HCT116 (cell line): ENCODE results near the gene FBXO46. TPM values are rescaled to one million over a fixed set of nuclear protein-coding genes. Genes with fewer than 3 reads are reported as not detected.
A peak's percentile ranks its signal among the peaks of the same experiment; 100 is the strongest.

ENCODE experiments used
- ATAC-seq: fragments of 200-7000 bp; cut with Tn5 transposase; 2 replicates; pipeline ENCODE4 v1.9.1; 2020; ENCODE audit warnings: mild to moderate bottlenecking, moderate library complexity
- BruUV-seq: library from RNA; stranded (reverse); fragments of 400-500 nt; replicated peaks from 2 replicates; lab custom pipeline; 2021; lab: Mats Ljungman, UMichigan
- CTCF ChIA-PET: fragments of 300-600 bp; sonication (Branson Sonifier 250); formaldehyde crosslinking; loops from one replicate; lab custom pipeline; 2021; ENCODE audit warnings: antibody characterized with exemption; lab: Charles Lee
- POLR2A ChIA-PET: fragments of 300-600, 350-600 bp; sonication (Branson Sonifier 250); formaldehyde crosslinking; loops from one replicate; lab custom pipeline; 2021; ENCODE audit warnings: antibody characterized with exemption; lab: Charles Lee
- RAD21 ChIA-PET, 2 experiments: fragments of 300-600 bp; sonication (Branson Sonifier 250); formaldehyde crosslinking; loops; one replicate each; lab custom pipeline; 2023; ENCODE audit warnings: low total read pairs in 2 of 2; ENCODE audit not compliant: uncharacterized antibody in 2 of 2, unreplicated experiment in 2 of 2, low non-redundant PET in 1 of 2; lab: Charles Lee
- DNase-seq: peaks from one replicate; pipeline ENCODE4 v3.0.0-alpha.2; 2010; ENCODE audit warnings: low read depth, low spot score
- H2AFZ ChIP-seq: fragments of 200-600 bp; shearing (Covaris generic), sonication (generic); 2 replicates; pipeline ENCODE4 v1.6.1; 2017; ENCODE audit warnings: low read depth, mixed run types, mixed read lengths, antibody characterized with exemption, low read length; ENCODE audit not compliant: poor library complexity, severe bottlenecking
- H3K27ac ChIP-seq: 2 replicates; pipeline ENCODE4 v1.5.1; 2012; ENCODE audit warnings: low read depth, low read length
- H3K27me3 ChIP-seq: fragments of 200-600 bp; sonication (generic); 2 replicates; pipeline ENCODE4 v1.6.1; 2016; ENCODE audit warnings: mixed run types, low read length, mixed read lengths; ENCODE audit not compliant: insufficient read depth
- H3K36me3 ChIP-seq, 2 experiments: fragments of 200-500 bp in 1 of 2; fragments of 200-600 bp in 1 of 2; sonication (Bioruptor generic) in 1 of 2; sonication (generic) in 1 of 2; 2 replicates each; pipeline versions ENCODE4 v1.5.1 to v1.6.1; 2014 to 2016; ENCODE audit warnings: low read length in 2 of 2, inconsistent platforms in 1 of 2, mixed read lengths in 1 of 2, mixed run types in 1 of 2; ENCODE audit not compliant: insufficient read depth in 2 of 2, control insufficient read depth in 1 of 2
- H3K4me1 ChIP-seq, 2 experiments: fragments of 200-600 bp in 1 of 2; sonication (generic) in 1 of 2; 2 replicates each; pipeline versions ENCODE4 v1.5.1 to v1.6.1; 2012 to 2017; ENCODE audit warnings: low read length in 2 of 2, inconsistent platforms in 1 of 2, mild to moderate bottlenecking in 1 of 2, mixed read lengths in 1 of 2, mixed run types in 1 of 2, moderate library complexity in 1 of 2; ENCODE audit not compliant: insufficient read depth in 2 of 2, control insufficient read depth in 1 of 2
- H3K4me2 ChIP-seq: fragments of 200-600 bp; sonication (generic); 2 replicates; pipeline ENCODE4 v1.6.1; 2017; ENCODE audit warnings: mixed run types, low read length, mixed read lengths
- H3K4me3 ChIP-seq, 2 experiments: fragments of 200-600 bp in 1 of 2; sonication (generic) in 1 of 2; replicated peaks in 1 of 2; 2 replicates each; pipeline ENCODE4 v1.5.1; 2011 to 2016; ENCODE audit warnings: low read length in 2 of 2, control low read depth in 1 of 2, low read depth in 1 of 2, mild to moderate bottlenecking in 1 of 2, mixed read lengths in 1 of 2, mixed run types in 1 of 2
- H3K79me2 ChIP-seq: fragments of 200-600 bp; sonication (generic); 2 replicates; pipeline ENCODE4 v1.6.1; 2017; ENCODE audit warnings: mild to moderate bottlenecking, mixed run types, low read length, moderate library complexity, mixed read lengths; ENCODE audit not compliant: insufficient read depth
- H3K9ac ChIP-seq: fragments of 200-600 bp; sonication (generic); 2 replicates; pipeline ENCODE4 v1.6.1; 2016; ENCODE audit warnings: low read length, mixed read lengths
- H3K9me2 ChIP-seq: fragments of 200-600 bp; sonication (generic), shearing (Covaris generic); 2 replicates; pipeline ENCODE4 v1.6.1; 2017; ENCODE audit warnings: mixed run types, mild to moderate bottlenecking, moderate library complexity; ENCODE audit not compliant: insufficient read depth
- H3K9me3 ChIP-seq, 2 experiments: fragments of 200-500 bp in 1 of 2; fragments of 200-600 bp in 1 of 2; sonication (Bioruptor generic) in 1 of 2; sonication (generic) in 1 of 2; 2 replicates each; pipeline ENCODE4 v1.6.1; 2014 to 2017; ENCODE audit warnings: low read length in 2 of 2, mixed read lengths in 2 of 2, inconsistent platforms in 1 of 2, low read depth in 1 of 2, mild to moderate bottlenecking in 1 of 2, mixed run types in 1 of 2, moderate library complexity in 1 of 2; ENCODE audit not compliant: control insufficient read depth in 1 of 2, insufficient read depth in 1 of 2
- H4K20me1 ChIP-seq: fragments of 200-600 bp; sonication (generic), shearing (Covaris generic); 2 replicates; pipeline ENCODE4 v1.6.1; 2017; ENCODE audit warnings: mixed run types, mild to moderate bottlenecking, moderate library complexity; ENCODE audit not compliant: insufficient read depth
- CBX3 ChIP-seq: IDR thresholded peaks from 2 replicates; pipeline ENCODE4 v1.6.1; 2012; ENCODE audit warnings: low read depth
- CEBPB ChIP-seq: IDR thresholded peaks from 2 replicates; pipeline ENCODE4 v1.6.1; 2012; ENCODE audit warnings: low read depth
- EZH2phosphoT487 ChIP-seq: fragments of 200-600 bp; IDR thresholded peaks from 2 replicates; pipeline ENCODE4 v1.6.1; 2018; ENCODE audit warnings: antibody characterized with exemption, borderline replicate concordance
- FOSL1 ChIP-seq: IDR thresholded peaks from 2 replicates; pipeline ENCODE4 v1.6.1; 2012; ENCODE audit warnings: low read depth
- RAD21 ChIP-seq: IDR thresholded peaks from 2 replicates; pipeline ENCODE4 v1.6.1; 2012; ENCODE audit warnings: low read depth, mild to moderate bottlenecking
- SIN3A ChIP-seq: IDR thresholded peaks from 2 replicates; pipeline ENCODE4 v1.6.1; 2012; ENCODE audit warnings: low read depth
- SP1 ChIP-seq: IDR thresholded peaks from 2 replicates; pipeline ENCODE4 v1.6.1; 2012; ENCODE audit warnings: low read depth
- SRF ChIP-seq: IDR thresholded peaks from 2 replicates; pipeline ENCODE4 v1.6.1; 2012; ENCODE audit warnings: low read depth
- TCF7L2 ChIP-seq: IDR thresholded peaks from 2 replicates; pipeline ENCODE4 v1.7.0; 2011; ENCODE audit warnings: borderline replicate concordance, inconsistent platforms; ENCODE audit not compliant: insufficient read depth, insufficient read length; ENCODE audit errors: extremely low read depth
- YY1 ChIP-seq: IDR thresholded peaks from 2 replicates; pipeline ENCODE4 v1.6.1; 2011; ENCODE audit warnings: low read length, low read depth, moderate library complexity, mild to moderate bottlenecking; ENCODE audit not compliant: insufficient replicate concordance; ENCODE audit errors: extremely low read depth
- intact Hi-C: fragments of 100-400 bp; cut with micrococcal nuclease; formaldehyde crosslinking; loops from 2 replicates; pipeline ENCODE4 v1.10.0; 2022
- total RNA-seq: library from RNA; stranded (reverse); gene quantifications from one replicate; pipeline ENCODE4 v1.2.1, GENCODE V29; 2021; ENCODE audit not compliant: unreplicated experiment
- TF ChIP-seq, protein P1 (sequence below): IDR thresholded peaks from 2 replicates; pipeline ENCODE4 v1.6.1; 2012
- TF ChIP-seq, protein P2 (sequence below): IDR thresholded peaks from 2 replicates; pipeline ENCODE4 v1.6.1; 2011; ENCODE audit warnings: mild to moderate bottlenecking, low read length, moderate library complexity; ENCODE audit not compliant: insufficient replicate concordance; ENCODE audit errors: extremely low read depth
- TF ChIP-seq, protein P3 (sequence below): IDR thresholded peaks from 2 replicates; pipeline ENCODE4 v1.6.1; 2012

The FBXO46 gene
- total RNA-seq, 1 experiment from 2014 or later = 31.7 TPM

DNA sequence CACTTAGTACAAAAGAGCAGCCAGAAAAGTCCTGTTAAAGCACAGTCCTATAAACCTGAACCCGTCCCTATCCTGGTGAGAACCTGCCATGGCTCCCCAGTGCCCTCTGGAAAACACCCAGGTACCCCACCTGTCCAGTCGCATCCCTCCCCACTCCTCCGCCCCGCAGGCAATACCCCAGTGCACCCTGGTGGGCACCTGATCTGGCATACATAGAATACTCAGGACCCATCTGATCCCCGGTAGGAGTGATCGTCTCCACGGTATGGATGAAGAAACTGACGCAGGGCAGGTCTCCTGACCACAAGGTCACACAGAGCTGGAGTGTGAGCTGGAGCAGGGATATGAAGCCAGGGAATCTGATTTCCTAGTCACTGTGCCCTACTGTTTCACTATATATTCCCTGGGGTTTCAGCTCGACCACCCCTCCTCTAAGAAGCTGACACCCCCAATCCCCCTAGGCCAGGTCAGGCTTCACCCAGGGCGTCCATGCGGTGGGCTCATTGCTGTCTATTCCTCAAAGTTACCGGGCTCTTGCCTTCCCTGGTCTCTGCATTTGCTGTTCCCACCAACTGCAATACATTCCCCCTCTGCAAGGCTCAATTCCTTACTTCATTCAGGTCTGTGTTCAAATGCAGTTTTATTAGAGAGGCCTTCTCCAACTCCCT is 12.6 kb downstream of the FBXO46 start:
- ATAC-seq = no peak
- CTCF ChIA-PET = interaction anchor here (1.2 to 4.8 kb wide), 3 partner anchors 11 to 61 kb away, joined by 6 to 22 read pairs (median 6); partner anchors contain the start of genes QPCTL and SNRPD2
- H3K4me1 ChIP-seq = peaks cover 44 to 58% of the 10 kb centered on the region in 2 experiments
- no peak overlapping the region for H2AFZ ChIP-seq
- TF ChIP-seq RAD21 = peak; percentile 3; the same call in 1 of the 2 replicates
- no peak for TF ChIP-seq TCF7L2
- intact Hi-C loops = loop anchor here (2.0 kb wide), 1 partner anchor 51 kb away; the partner anchor contains the start of gene SIX5
- peaks cover 82% of the 10 kb centered on the region for H3K79me2 ChIP-seq
- peak overlapping the region; percentile 71 for H3K4me2 ChIP-seq
- H3K9me2 ChIP-seq = no peaks in the 10 kb centered on the region
- H4K20me1 ChIP-seq = no peaks in the 10 kb centered on the region; the same call in 1 of the 2 replicates
- no peaks in the 10 kb centered on the region for H3K9me3 ChIP-seq
- H3K9ac ChIP-seq = peak overlapping the region; percentile 63
- POLR2A ChIA-PET = interaction anchor here (0.6 to 1.9 kb wide), 6 partner anchors 13 to 52 kb away, joined by 3 to 16 read pairs (median 5); partner anchors contain the start of genes FBXO46, QPCTL, SIX5 and SNRPD2
- no TSS peak for BruUV-seq
- no peak for DNase-seq
- RAD21 ChIA-PET = no interaction called here
- H3K27me3 ChIP-seq = no peaks in the 10 kb centered on the region
- H3K27ac ChIP-seq = peak overlapping the region; percentile 58
- peaks cover 4 to 15% of the 10 kb centered on the region in 2 experiments; a peak in 3 of 4 replicates for H3K36me3 ChIP-seq
- peak overlapping the region; percentile 52 to 64 for H3K4me3 ChIP-seq

DNA sequence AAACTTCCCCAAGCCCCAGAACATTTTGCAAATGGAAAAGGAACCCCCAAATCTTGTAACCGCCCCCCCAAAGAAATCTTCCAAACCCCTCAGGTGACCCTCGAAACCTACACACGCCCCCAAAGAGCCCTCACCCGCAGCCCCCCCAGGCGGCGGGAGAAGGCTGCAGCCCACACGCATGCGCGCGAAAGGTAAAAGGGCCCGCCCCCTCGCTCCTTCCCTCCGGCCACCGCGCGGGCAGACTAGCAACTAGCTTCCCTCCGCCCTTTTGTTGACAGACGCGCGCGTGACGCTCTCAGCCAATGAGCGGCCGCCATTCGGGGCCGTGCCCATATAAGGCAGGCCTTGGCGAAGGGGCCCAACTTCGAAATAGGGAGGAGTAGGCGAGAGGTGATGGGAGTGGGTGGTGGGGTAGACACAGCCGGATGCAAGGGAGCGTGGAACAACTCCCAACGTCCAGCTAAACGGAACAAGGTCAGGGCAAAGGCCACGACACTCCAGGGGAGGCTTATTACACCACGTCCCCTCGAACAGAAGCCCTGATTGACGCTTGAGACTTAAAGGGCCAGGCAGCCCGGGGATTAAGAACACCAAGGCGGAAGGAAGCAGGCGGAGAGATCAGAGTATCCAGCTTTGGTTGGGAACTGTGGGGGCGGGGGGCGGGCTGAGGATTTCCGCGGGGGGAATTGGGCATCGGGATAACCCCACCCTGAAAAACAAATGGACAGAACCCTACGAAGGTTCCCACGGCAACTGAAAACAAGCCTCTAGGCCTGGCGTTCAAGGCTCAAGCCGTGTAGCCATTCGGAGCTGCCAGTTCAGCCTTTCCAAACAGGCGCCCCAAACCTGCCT is 13.3 kb downstream of the FBXO46 start:
- Histone ChIP-seq H4K20me1 (no peaks in the 10 kb centered on the region), H3K4me3 (peak overlapping the region; percentile 52 to 64), H3K9me3 (no peaks in the 10 kb centered on the region), H3K79me2 (peaks cover 86% of the 10 kb centered on the region), H3K9ac (peak overlapping the region; percentile 63), H3K36me3 (peaks cover 10 to 15% of the 10 kb centered on the region in 2 experiments; a peak in 3 of 4 replicates), H2AFZ (no peak overlapping the region), H3K27ac (peak overlapping the region; percentile 58), H3K4me1 (peaks cover 40 to 51% of the 10 kb centered on the region in 2 experiments), H3K27me3 (no peaks in the 10 kb centered on the region), H3K4me2 (peak overlapping the region; percentile 71), H3K9me2 (no peaks in the 10 kb centered on the region)
- BruUV-seq = TSS peak; percentile 64
- POLR2A ChIA-PET = interaction anchor here (0.6 to 1.9 kb wide), 13 partner anchors 10 to 103 kb away, joined by 3 to 16 read pairs (median 5); partner anchors contain the start of genes FBXO46, QPCTL, SIX5 and SNRPD2
- CTCF ChIA-PET = interaction anchor here (0.6 to 4.8 kb wide), 9 partner anchors 10 to 360 kb away, joined by 3 to 22 read pairs (median 4); partner anchors contain the start of genes QPCTL, SIX5, SNRPD2 and SYMPK
- ATAC-seq (peak; percentile 92), DNase-seq (peak; percentile 96)
- intact Hi-C loops = loop anchor here (2.0 kb wide), 1 partner anchor 51 kb away; the partner anchor contains the start of gene SIX5
- RAD21 ChIA-PET = interaction anchor here (0.7 to 1.1 kb wide), 2 partner anchors 25 to 50 kb away, joined by 4 to 5 read pairs; partner anchors contain the start of gene QPCTL (in 1 of the 2)
- TF ChIP-seq CEBPB (no peak), EZH2phosphoT487 (no peak), SRF (peak; percentile 100), TCF7L2 (peak; percentile 91), RAD21 (no peak), FOSL1 (no peak), SP1 (peak; percentile 92), CBX3 (no peak), YY1 (peak; percentile 35), SIN3A (peak; percentile 62; the same call in 1 of the 2 replicates)
- TF ChIP-seq, protein P1, sequence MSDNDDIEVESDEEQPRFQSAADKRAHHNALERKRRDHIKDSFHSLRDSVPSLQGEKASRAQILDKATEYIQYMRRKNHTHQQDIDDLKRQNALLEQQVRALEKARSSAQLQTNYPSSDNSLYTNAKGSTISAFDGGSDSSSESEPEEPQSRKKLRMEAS = peak; percentile 82
- TF ChIP-seq, protein P2, sequence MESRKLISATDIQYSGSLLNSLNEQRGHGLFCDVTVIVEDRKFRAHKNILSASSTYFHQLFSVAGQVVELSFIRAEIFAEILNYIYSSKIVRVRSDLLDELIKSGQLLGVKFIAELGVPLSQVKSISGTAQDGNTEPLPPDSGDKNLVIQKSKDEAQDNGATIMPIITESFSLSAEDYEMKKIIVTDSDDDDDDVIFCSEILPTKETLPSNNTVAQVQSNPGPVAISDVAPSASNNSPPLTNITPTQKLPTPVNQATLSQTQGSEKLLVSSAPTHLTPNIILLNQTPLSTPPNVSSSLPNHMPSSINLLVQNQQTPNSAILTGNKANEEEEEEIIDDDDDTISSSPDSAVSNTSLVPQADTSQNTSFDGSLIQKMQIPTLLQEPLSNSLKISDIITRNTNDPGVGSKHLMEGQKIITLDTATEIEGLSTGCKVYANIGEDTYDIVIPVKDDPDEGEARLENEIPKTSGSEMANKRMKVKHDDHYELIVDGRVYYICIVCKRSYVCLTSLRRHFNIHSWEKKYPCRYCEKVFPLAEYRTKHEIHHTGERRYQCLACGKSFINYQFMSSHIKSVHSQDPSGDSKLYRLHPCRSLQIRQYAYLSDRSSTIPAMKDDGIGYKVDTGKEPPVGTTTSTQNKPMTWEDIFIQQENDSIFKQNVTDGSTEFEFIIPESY = no peak
- TF ChIP-seq, protein P3, sequence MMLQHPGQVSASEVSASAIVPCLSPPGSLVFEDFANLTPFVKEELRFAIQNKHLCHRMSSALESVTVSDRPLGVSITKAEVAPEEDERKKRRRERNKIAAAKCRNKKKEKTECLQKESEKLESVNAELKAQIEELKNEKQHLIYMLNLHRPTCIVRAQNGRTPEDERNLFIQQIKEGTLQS = no peak
